MG63 (cell line): Measurements from ENCODE around the gene MRFAP1. TPM values are rescaled to one million over a fixed set of nuclear protein-coding genes. Genes with fewer than 3 reads are reported as not detected.

Experiments
- DNase-seq: peaks from one replicate; pipeline ENCODE4 v3.0.0-alpha.2; 2020
- H3K27me3 ChIP-seq: fragments of 250-450 bp; sonication (Bioruptor Pico); 2 replicates; pipeline ENCODE4 v1.5.1; 2020; ENCODE audit warnings: mild to moderate bottlenecking, moderate library complexity
- H3K36me3 ChIP-seq: fragments of 250-450 bp; sonication (Bioruptor Pico); 2 replicates; pipeline ENCODE4 v1.5.1; 2020; ENCODE audit warnings: mild to moderate bottlenecking, moderate library complexity
- H3K4me3 ChIP-seq: fragments of 250-450 bp; sonication (Bioruptor Pico); 2 replicates; pipeline ENCODE4 v1.5.1; 2020; ENCODE audit warnings: mild to moderate bottlenecking, moderate library complexity
- H3K9me3 ChIP-seq: fragments of 250-450 bp; sonication (Bioruptor Pico); 2 replicates; pipeline ENCODE4 v1.5.1; 2020; ENCODE audit warnings: mild to moderate bottlenecking, moderate library complexity
- total RNA-seq: library from RNA; depleted of rRNA; stranded (reverse); fragments of >200 nt; shearing (Covaris generic); gene quantifications from 2 replicates; pipeline ENCODE4 v1.2.3, GENCODE V29; 2014; ENCODE audit warnings: low replicate concordance; rRNA removed

The MRFAP1 gene
- total RNA-seq = 155 and 175 TPM in 2 replicates

DNA sequence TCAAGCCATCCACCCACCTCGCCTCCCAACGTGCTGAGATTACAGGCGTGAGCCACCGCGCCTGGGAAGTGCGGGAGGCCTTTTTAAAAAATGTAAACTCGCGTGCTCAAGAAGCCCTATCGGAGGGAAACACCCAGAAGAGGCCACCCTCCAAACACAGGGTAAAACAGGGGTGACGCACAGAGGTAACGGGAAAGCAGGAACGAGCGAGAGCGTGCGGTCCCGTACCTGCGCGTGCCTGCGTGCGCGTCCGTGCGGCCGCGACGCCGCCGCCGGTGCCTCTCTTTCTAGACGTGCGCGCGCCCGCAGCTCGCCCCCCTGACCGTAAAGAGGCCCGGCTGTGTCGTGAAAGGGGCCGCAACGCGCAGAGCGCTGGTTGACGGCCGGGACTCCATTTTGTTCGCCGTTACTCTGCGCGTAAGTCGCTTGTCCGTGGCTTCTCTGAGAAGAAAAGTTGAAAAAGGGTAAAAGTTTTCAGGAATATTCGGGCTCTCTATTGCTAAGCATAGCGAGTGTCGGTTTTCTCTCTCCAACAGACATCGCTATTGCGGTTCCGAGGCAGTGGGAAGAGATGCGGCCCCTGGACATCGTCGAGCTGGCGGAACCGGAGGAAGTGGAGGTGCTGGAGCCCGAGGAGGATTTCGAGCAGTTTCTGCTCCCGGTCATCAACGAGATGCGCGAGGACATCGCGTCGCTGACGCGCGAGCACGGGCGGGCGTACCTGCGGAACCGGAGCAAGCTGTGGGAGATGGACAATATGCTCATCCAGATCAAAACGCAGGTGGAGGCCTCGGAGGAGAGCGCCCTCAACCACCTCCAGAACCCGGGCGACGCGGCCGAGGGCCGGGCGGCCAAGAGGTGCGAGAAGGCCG, at the start of gene MRFAP1:
Gene MRFAP1, plus strand, starts transcription at position 394 of the 872 bp plus-strand sequence. Its CDS starts 178 bp downstream, at position 572.
- peak within 1 kb of the TSS; percentile 94 for H3K4me3 ChIP-seq
- H3K9me3 ChIP-seq = no peaks in the 10 kb centered on the region
- H3K36me3 ChIP-seq = peaks cover 21% of the 10 kb centered on the region
- no peaks in the 10 kb centered on the region for H3K27me3 ChIP-seq
- peak; percentile 91 for DNase-seq

GRCh38 chr4:6591313-6591712, 49.2 kb upstream of the MRFAP1 start:
- Histone ChIP-seq H3K36me3 (no peaks in the 10 kb centered on the region), H3K4me3 (no peak overlapping the region), H3K9me3 (no peaks in the 10 kb centered on the region), H3K27me3 (no peaks in the 10 kb centered on the region)
- no peak for DNase-seq

GRCh38 chr4:6591781-6592180, 48.7 kb upstream of the MRFAP1 start:
- DNase-seq = no peak
- Histone ChIP-seq H3K9me3 (no peaks in the 10 kb centered on the region), H3K36me3 (no peaks in the 10 kb centered on the region), H3K27me3 (no peaks in the 10 kb centered on the region), H3K4me3 (no peak overlapping the region)

DNA sequence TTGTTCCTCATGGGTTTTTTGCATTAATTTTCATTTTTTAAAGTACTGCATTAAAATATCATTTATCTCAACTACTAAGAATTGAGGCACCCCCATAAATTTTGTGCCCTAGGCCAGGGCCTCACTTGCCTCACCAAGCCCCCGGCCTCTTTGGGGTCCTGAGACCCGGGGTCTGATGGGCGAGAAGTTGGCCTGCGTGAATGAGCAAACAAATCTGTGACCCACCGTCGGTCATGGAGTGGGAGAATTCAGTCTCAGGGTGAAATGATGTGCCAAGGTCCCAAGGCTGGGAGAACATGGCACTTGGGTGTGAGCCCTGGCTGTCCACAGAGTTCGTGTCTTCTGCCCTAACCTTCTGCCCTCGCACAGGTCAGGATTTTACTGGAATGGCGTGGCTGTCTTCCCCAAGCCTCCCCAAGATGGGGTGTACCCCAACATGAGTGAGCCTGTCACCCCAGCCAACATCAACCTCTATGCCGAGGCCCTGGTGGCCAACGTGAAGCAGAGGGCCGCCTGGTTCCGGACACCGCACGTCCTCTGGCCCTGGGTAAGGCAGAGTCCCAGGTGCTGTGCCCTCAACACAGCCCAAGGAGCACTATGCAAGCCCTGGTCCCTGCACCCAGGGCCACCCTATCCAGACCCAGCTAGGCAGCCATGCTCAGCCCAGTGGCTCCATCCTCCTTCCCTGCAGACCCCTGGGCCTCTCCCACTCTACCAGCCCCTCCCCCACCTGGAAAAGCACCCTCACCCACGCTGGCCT, 47.5 kb upstream of the MRFAP1 start:
- H3K27me3 ChIP-seq = no peaks in the 10 kb centered on the region
- no peaks in the 10 kb centered on the region for H3K36me3 ChIP-seq
- H3K4me3 ChIP-seq = no peak overlapping the region
- DNase-seq = no peak
- H3K9me3 ChIP-seq = no peaks in the 10 kb centered on the region

DNA sequence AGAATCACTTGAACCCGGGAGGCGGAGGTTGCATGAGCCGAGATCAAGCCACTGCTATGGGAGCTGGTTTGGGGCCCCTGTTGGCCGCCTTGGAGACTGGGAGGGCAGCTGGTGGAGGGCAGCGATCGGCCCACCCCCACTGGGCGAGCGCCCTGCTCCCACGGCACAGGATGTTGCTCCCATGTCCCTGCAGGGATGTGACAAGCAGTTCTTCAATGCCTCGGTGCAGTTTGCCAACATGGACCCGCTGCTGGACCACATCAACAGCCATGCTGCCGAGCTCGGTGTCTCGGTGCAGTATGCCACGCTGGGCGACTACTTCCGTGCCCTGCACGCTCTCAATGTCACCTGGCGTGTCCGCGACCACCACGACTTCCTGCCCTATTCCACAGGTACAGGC, 46.1 kb upstream of the MRFAP1 start:
- Histone ChIP-seq H3K27me3 (no peaks in the 10 kb centered on the region), H3K4me3 (no peak overlapping the region), H3K36me3 (no peaks in the 10 kb centered on the region), H3K9me3 (no peaks in the 10 kb centered on the region)
- no peak for DNase-seq

DNA sequence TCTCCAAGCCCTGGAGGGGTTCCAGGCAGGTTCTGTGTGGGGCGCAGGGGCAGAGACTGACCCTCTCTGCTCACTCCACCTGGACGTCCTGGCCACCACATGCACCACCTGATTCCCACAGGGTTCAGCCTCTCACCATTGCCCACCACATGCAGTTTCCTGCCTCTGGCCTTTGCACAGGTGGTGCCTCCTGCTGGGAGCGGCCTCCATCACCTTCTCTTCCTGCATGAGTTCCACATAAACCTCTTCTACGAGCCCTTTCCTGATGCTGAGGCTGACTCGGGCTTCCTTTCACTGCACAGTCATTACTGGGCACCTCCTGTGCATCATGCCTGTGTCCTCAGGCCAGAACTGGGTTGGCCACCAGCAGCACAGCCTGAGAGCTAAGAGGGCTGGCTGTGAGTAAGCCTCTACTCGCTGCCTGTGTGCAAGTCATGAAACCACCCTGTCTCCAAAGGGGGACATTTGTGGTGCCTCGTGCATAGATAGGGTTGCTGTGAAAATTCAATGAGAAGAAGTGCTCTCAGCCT, 45.6 kb upstream of the MRFAP1 start:
- no peaks in the 10 kb centered on the region for H3K27me3 ChIP-seq
- H3K9me3 ChIP-seq = no peaks in the 10 kb centered on the region
- peak; percentile 9 for DNase-seq
- no peaks in the 10 kb centered on the region for H3K36me3 ChIP-seq
- H3K4me3 ChIP-seq = no peak overlapping the region

GRCh38 chr4:6595897-6596537, 44.5 kb upstream of the MRFAP1 start:
- Histone ChIP-seq H3K4me3 (no peak overlapping the region), H3K36me3 (no peaks in the 10 kb centered on the region), H3K27me3 (no peaks in the 10 kb centered on the region), H3K9me3 (no peaks in the 10 kb centered on the region)
- DNase-seq = no peak

DNA sequence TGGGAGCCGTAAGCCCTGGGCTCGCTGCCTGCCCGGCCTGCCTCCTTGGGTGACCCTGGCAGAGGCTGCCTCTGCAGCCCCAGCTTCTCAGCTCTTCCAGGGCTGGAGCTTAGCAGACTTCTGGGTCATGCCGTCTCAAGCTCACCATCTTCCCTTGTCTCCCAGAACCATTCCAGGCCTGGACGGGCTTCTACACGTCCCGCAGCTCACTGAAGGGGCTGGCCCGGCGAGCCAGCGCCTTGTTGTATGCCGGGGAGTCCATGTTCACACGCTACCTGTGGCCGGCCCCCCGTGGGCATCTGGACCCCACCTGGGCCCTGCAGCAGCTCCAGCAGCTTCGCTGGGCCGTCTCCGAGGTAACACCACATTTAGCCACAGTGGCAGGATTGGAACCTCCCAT, 43.5 kb upstream of the MRFAP1 start:
- Histone ChIP-seq H3K9me3 (no peaks in the 10 kb centered on the region), H3K36me3 (no peaks in the 10 kb centered on the region), H3K27me3 (no peaks in the 10 kb centered on the region), H3K4me3 (no peak overlapping the region)
- DNase-seq = no peak

DNA sequence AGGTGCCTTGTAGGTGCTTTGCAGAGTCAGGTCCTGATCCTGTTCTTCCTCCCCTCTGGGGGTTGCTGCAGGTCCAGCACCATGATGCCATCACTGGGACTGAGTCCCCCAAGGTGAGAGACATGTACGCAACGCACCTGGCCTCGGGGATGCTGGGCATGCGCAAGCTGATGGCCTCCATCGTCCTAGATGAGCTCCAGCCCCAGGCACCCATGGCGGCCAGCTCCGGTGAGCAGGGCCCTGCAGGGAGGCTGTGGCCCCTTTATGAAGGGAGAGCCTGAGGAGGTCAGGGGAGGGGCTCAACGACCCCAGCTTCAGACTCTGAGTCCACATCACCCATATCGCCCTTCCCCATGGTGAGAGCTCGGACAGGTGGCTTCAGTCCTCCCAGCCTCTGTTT, 42.4 kb upstream of the MRFAP1 start:
- H3K9me3 ChIP-seq = no peaks in the 10 kb centered on the region
- DNase-seq = no peak
- H3K4me3 ChIP-seq = no peak overlapping the region
- H3K36me3 ChIP-seq = no peaks in the 10 kb centered on the region
- no peaks in the 10 kb centered on the region for H3K27me3 ChIP-seq

GRCh38 chr4:6598641-6599040, 41.8 kb upstream of the MRFAP1 start:
- no peaks in the 10 kb centered on the region for H3K36me3 ChIP-seq
- H3K4me3 ChIP-seq = no peak overlapping the region
- DNase-seq = no peak
- no peaks in the 10 kb centered on the region for H3K9me3 ChIP-seq
- H3K27me3 ChIP-seq = no peaks in the 10 kb centered on the region

- DNase-seq = no peak
Observed at GRCh38 chr4:6601661-6602250, 38.7 kb upstream of the MRFAP1 start.

GRCh38 chr4:6602289-6602688, 38.2 kb upstream of the MRFAP1 start:
- Histone ChIP-seq H3K9me3 (no peaks in the 10 kb centered on the region), H3K27me3 (no peaks in the 10 kb centered on the region), H3K4me3 (no peak overlapping the region), H3K36me3 (no peaks in the 10 kb centered on the region)
- DNase-seq = no peak

More at GRCh38 chr4:6601661-6602250, 38.7 kb upstream of the MRFAP1 start:
- Histone ChIP-seq H3K4me3 (no peak overlapping the region), H3K9me3 (no peaks in the 10 kb centered on the region), H3K36me3 (no peaks in the 10 kb centered on the region), H3K27me3 (no peaks in the 10 kb centered on the region)

DNA sequence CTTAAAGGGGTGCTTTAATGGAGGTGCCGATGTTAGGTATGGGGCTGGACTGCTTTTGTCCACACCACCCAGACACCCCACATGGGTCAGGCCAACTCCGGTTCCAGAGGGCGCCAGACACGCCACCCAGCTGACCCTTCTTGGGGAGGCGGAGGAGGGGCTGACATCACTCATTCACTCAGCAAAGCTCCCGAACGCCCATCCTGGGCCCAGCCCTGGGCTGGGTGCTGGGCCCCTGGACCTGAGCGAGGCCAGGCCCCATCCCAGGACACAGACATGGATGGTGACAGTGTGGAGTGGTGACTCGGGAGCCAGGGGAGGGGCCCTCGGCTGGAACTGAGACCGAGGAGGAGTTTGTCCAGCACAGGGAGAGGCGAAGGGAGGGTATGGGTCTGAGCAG, 37.4 kb upstream of the MRFAP1 start:
- Histone ChIP-seq H3K27me3 (no peaks in the 10 kb centered on the region), H3K9me3 (no peaks in the 10 kb centered on the region), H3K4me3 (no peak overlapping the region), H3K36me3 (no peaks in the 10 kb centered on the region)
- no peak for DNase-seq

- H3K4me3 ChIP-seq = no peak overlapping the region
- no peaks in the 10 kb centered on the region for H3K27me3 ChIP-seq
- H3K36me3 ChIP-seq = no peaks in the 10 kb centered on the region
- no peaks in the 10 kb centered on the region for H3K9me3 ChIP-seq
- no peak for DNase-seq
Observed at GRCh38 chr4:6605114-6605513, 35.4 kb upstream of the MRFAP1 start.

- no peaks in the 10 kb centered on the region for H3K36me3 ChIP-seq
- no peak overlapping the region for H3K4me3 ChIP-seq
- no peaks in the 10 kb centered on the region for H3K9me3 ChIP-seq
- DNase-seq = no peak
- no peaks in the 10 kb centered on the region for H3K27me3 ChIP-seq
Observed at GRCh38 chr4:6605605-6606004, 34.9 kb upstream of the MRFAP1 start.

GRCh38 chr4:6606465-6607235, 33.8 kb upstream of the MRFAP1 start:
- DNase-seq = no peak
- Histone ChIP-seq H3K4me3 (no peak overlapping the region), H3K27me3 (no peaks in the 10 kb centered on the region), H3K9me3 (no peaks in the 10 kb centered on the region), H3K36me3 (no peaks in the 10 kb centered on the region)
